ENCODE measurements around the gene THOC5. TPM values are rescaled to one million over a fixed set of nuclear protein-coding genes. Genes with fewer than 3 reads are reported as not detected.

The THOC5 gene
- polyA plus RNA-seq, 1 of the 3 experiments (the other 2 are of a cell fraction), result 95.9 TPM

DNA sequence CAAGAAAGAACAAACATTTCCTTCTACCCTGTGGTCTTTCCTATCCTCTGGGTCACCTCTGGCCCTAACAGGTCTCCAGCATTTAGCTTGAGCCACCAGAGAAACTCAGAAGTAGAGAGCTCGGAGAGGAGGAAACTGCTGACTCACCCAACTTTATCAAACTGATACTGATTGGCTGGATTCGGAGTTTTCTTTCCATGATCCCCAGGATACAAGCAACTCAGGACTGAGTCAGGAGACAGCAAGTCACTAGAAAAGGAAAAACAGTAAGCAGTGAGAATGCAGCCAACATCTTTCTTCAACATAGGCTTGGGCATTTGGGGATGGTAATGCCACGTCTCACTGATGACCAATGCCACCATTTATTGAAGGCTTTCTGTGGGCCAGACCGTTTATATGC, 32.7 kb downstream of the THOC5 start:
- no peak overlapping the region for H3K4me2 ChIP-seq
- H2AFZ ChIP-seq (ENCODE audit: low read depth), result no peak overlapping the region
- H3F3A ChIP-seq (replicated peaks; ENCODE audit: insufficient read depth), result peaks cover 5% of the 10 kb centered on the region
- no peaks in the 10 kb centered on the region for H4K20me1 ChIP-seq (ENCODE audit: insufficient read depth)
- no peaks in the 10 kb centered on the region for H3K9me2 ChIP-seq
- DNase-seq, result no peak
- H3K27ac ChIP-seq (ENCODE audit: low read depth in 2 of 2, low read length in 1 of 2), result peak overlapping the region in 1 of 2 experiments; percentile 37; a peak in 2 of 4 replicates
- TF ChIP-seq EP300 (IDR thresholded peaks at IDR 0.05; ENCODE audit: borderline replicate concordance in 1 of 2, low read depth in 1 of 2, low read length in 1 of 2), result no peak
- peak; percentile 21; the same call in 1 of the 2 replicates for TF ChIP-seq FOSL2 (IDR thresholded peaks at IDR 0.05; ENCODE audit: borderline replicate concordance, low read depth)
- no peak for TF ChIP-seq ELF1 (IDR thresholded peaks at IDR 0.05)
- H3K4me3 ChIP-seq (ENCODE audit: low read depth in 2 of 2, low read length in 1 of 2), result no peak overlapping the region
- peaks cover 73 to 89% of the 10 kb centered on the region in 2 experiments for H3K36me3 ChIP-seq (replicated peaks in 1 of 2; ENCODE audit: control insufficient read depth in 1 of 2, insufficient read depth in 2 of 2, low read length in 1 of 2)
- POLR2A ChIA-PET, result no interaction called here
- H3K27me3 ChIP-seq (ENCODE audit: insufficient read depth), result no peaks in the 10 kb centered on the region
- WGBS (ENCODE audit: low lambda C conversion rate), result 46% methylated on average over 4 of the region's 4 CpGs
- no peaks in the 10 kb centered on the region for H3K9me3 ChIP-seq
- CTCF ChIA-PET, result no interaction called here
- peaks cover 5 to 24% of the 10 kb centered on the region in 2 experiments; a peak in 2 of 4 replicates for H3K4me1 ChIP-seq (ENCODE audit: control insufficient read depth in 1 of 2, insufficient read depth in 2 of 2, low read depth in 1 of 2, low read length in 1 of 2)
- peaks cover 7% of the 10 kb centered on the region; the same call in 1 of the 2 replicates for H3K79me2 ChIP-seq (ENCODE audit: insufficient read depth)
- H3K9ac ChIP-seq, result peak overlapping the region; percentile 5; the same call in 1 of the 2 replicates

DNA sequence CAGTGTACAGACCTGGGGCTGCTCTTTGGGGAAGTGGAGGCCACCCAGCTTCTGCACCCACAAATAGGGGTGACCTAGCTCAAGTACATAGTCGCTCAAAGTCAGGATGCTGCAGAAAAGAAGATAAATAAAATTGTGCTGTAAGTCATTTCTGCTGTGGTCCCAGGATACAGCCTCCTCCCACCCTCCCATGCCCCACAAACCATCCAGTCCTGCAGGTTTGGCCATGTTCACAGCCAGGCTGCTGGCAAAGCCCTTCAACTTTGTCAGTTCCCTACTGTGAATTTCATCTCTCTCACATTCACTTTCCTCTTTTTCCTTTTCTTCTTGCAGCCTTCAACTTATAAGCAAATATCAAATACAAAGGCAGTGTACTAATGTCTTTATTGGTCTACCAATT, 33.6 kb downstream of the THOC5 start:
- no peak overlapping the region for H3K27ac ChIP-seq (ENCODE audit: low read depth in 2 of 2, low read length in 1 of 2)
- no peaks in the 10 kb centered on the region for H3K9me2 ChIP-seq
- H3K4me3 ChIP-seq (ENCODE audit: low read depth in 2 of 2, low read length in 1 of 2), result no peak overlapping the region
- WGBS (ENCODE audit: low lambda C conversion rate), result 80% methylated on average over 1 of the region's 1 CpG
- H3K9ac ChIP-seq, result no peak overlapping the region
- TF ChIP-seq CHD2 (IDR thresholded peaks at IDR 0.05; ENCODE audit: low read length, partially characterized antibody) (no peak), FOSL2 (IDR thresholded peaks at IDR 0.05; ENCODE audit: borderline replicate concordance, low read depth) (no peak), MXI1 (IDR thresholded peaks at IDR 0.05; ENCODE audit: low read depth, low read length) (no peak), SIN3A (IDR thresholded peaks at IDR 0.05; ENCODE audit: borderline replicate concordance, low read depth, low read length) (no peak), YY1 (IDR thresholded peaks at IDR 0.05; ENCODE audit: low read depth) (no peak), POLR2AphosphoS5 (IDR thresholded peaks at IDR 0.05; ENCODE audit: low read depth, low read length) (no peak), TAF1 (IDR thresholded peaks at IDR 0.05; ENCODE audit: borderline replicate concordance, low read depth, low read length) (no peak), NRF1 (IDR thresholded peaks at IDR 0.05; ENCODE audit: low read depth, low read length) (no peak), MEF2A (IDR thresholded peaks at IDR 0.05; ENCODE audit: borderline replicate concordance, low read depth) (no peak), TEAD4 (IDR thresholded peaks at IDR 0.05; ENCODE audit: borderline replicate concordance, insufficient read depth) (no peak), RFX5 (IDR thresholded peaks at IDR 0.05; ENCODE audit: low read length) (no peak), NFIC (IDR thresholded peaks at IDR 0.05; ENCODE audit: borderline replicate concordance) (no peak), GABPA (IDR thresholded peaks at IDR 0.05; ENCODE audit: low read depth) (no peak)
- TF ChIP-seq, protein P1, sequence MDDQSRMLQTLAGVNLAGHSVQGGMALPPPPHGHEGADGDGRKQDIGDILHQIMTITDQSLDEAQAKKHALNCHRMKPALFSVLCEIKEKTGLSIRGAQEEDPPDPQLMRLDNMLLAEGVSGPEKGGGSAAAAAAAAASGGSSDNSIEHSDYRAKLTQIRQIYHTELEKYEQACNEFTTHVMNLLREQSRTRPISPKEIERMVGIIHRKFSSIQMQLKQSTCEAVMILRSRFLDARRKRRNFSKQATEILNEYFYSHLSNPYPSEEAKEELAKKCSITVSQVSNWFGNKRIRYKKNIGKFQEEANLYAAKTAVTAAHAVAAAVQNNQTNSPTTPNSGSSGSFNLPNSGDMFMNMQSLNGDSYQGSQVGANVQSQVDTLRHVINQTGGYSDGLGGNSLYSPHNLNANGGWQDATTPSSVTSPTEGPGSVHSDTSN (IDR thresholded peaks at IDR 0.05), result no peak
- TF ChIP-seq, protein P2, sequence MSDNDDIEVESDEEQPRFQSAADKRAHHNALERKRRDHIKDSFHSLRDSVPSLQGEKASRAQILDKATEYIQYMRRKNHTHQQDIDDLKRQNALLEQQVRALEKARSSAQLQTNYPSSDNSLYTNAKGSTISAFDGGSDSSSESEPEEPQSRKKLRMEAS (IDR thresholded peaks at IDR 0.05; ENCODE audit: low read depth), result no peak
- TF ChIP-seq, protein P3, sequence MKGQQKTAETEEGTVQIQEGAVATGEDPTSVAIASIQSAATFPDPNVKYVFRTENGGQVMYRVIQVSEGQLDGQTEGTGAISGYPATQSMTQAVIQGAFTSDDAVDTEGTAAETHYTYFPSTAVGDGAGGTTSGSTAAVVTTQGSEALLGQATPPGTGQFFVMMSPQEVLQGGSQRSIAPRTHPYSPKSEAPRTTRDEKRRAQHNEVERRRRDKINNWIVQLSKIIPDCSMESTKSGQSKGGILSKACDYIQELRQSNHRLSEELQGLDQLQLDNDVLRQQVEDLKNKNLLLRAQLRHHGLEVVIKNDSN (IDR thresholded peaks at IDR 0.05; ENCODE audit: borderline replicate concordance, low read depth), result no peak
- no peak overlapping the region for H3K4me2 ChIP-seq
- H2AFZ ChIP-seq (ENCODE audit: low read depth), result no peak overlapping the region
- H3K4me1 ChIP-seq (ENCODE audit: control insufficient read depth in 1 of 2, insufficient read depth in 2 of 2, low read depth in 1 of 2, low read length in 1 of 2), result peaks cover 5 to 24% of the 10 kb centered on the region in 2 experiments; a peak in 2 of 4 replicates
- H3K27me3 ChIP-seq (ENCODE audit: insufficient read depth), result no peaks in the 10 kb centered on the region
- no peaks in the 10 kb centered on the region for H4K20me1 ChIP-seq (ENCODE audit: insufficient read depth)
- CTCF ChIA-PET, result no interaction called here
- H3F3A ChIP-seq (replicated peaks; ENCODE audit: insufficient read depth), result peaks cover 5% of the 10 kb centered on the region
- DNase-seq, result no peak
- peaks cover 7% of the 10 kb centered on the region; the same call in 1 of the 2 replicates for H3K79me2 ChIP-seq (ENCODE audit: insufficient read depth)
- H3K36me3 ChIP-seq (replicated peaks in 1 of 2; ENCODE audit: control insufficient read depth in 1 of 2, insufficient read depth in 2 of 2, low read length in 1 of 2), result peaks cover 73 to 84% of the 10 kb centered on the region in 2 experiments
- POLR2A ChIA-PET, result no interaction called here
- H3K9me3 ChIP-seq, result no peaks in the 10 kb centered on the region
